HCT116 (cell line): ENCODE measurements around the gene INTS12. TPM values are rescaled to one million over a fixed set of nuclear protein-coding genes. Genes with fewer than 3 reads are reported as not detected.

Experiments
- ATAC-seq: fragments of 200-7000 bp; cut with Tn5 transposase; 2 replicates; pipeline ENCODE4 v1.9.1; 2020; ENCODE audit warnings: mild to moderate bottlenecking, moderate library complexity
- BruUV-seq: library from RNA; stranded (reverse); fragments of 400-500 nt; replicated peaks from 2 replicates; lab custom pipeline; 2021; lab: Mats Ljungman, UMichigan
- CTCF ChIA-PET: fragments of 300-600 bp; sonication (Branson Sonifier 250); formaldehyde crosslinking; loops from one replicate; lab custom pipeline; 2021; ENCODE audit warnings: antibody characterized with exemption; lab: Charles Lee
- POLR2A ChIA-PET: fragments of 300-600, 350-600 bp; sonication (Branson Sonifier 250); formaldehyde crosslinking; loops from one replicate; lab custom pipeline; 2021; ENCODE audit warnings: antibody characterized with exemption; lab: Charles Lee
- RAD21 ChIA-PET, 2 experiments: fragments of 300-600 bp; sonication (Branson Sonifier 250); formaldehyde crosslinking; loops; one replicate each; lab custom pipeline; 2023; ENCODE audit warnings: low total read pairs in 2 of 2; ENCODE audit not compliant: uncharacterized antibody in 2 of 2, unreplicated experiment in 2 of 2, low non-redundant PET in 1 of 2; lab: Charles Lee
- DNase-seq: peaks from one replicate; pipeline ENCODE4 v3.0.0-alpha.2; 2010; ENCODE audit warnings: low read depth, low spot score
- H2AFZ ChIP-seq: fragments of 200-600 bp; shearing (Covaris generic), sonication (generic); 2 replicates; pipeline ENCODE4 v1.6.1; 2017; ENCODE audit warnings: low read depth, mixed run types, mixed read lengths, antibody characterized with exemption, low read length; ENCODE audit not compliant: poor library complexity, severe bottlenecking
- H3K27ac ChIP-seq: 2 replicates; pipeline ENCODE4 v1.5.1; 2012; ENCODE audit warnings: low read depth, low read length
- H3K27me3 ChIP-seq: fragments of 200-600 bp; sonication (generic); 2 replicates; pipeline ENCODE4 v1.6.1; 2016; ENCODE audit warnings: mixed run types, low read length, mixed read lengths; ENCODE audit not compliant: insufficient read depth
- H3K36me3 ChIP-seq, 2 experiments: fragments of 200-500 bp in 1 of 2; fragments of 200-600 bp in 1 of 2; sonication (Bioruptor generic) in 1 of 2; sonication (generic) in 1 of 2; 2 replicates each; pipeline versions ENCODE4 v1.5.1 to v1.6.1; 2014 to 2016; ENCODE audit warnings: low read length in 2 of 2, inconsistent platforms in 1 of 2, mixed read lengths in 1 of 2, mixed run types in 1 of 2; ENCODE audit not compliant: insufficient read depth in 2 of 2, control insufficient read depth in 1 of 2
- H3K4me1 ChIP-seq, 2 experiments: fragments of 200-600 bp in 1 of 2; sonication (generic) in 1 of 2; 2 replicates each; pipeline versions ENCODE4 v1.5.1 to v1.6.1; 2012 to 2017; ENCODE audit warnings: low read length in 2 of 2, inconsistent platforms in 1 of 2, mild to moderate bottlenecking in 1 of 2, mixed read lengths in 1 of 2, mixed run types in 1 of 2, moderate library complexity in 1 of 2; ENCODE audit not compliant: insufficient read depth in 2 of 2, control insufficient read depth in 1 of 2
- H3K4me2 ChIP-seq: fragments of 200-600 bp; sonication (generic); 2 replicates; pipeline ENCODE4 v1.6.1; 2017; ENCODE audit warnings: mixed run types, low read length, mixed read lengths
- H3K4me3 ChIP-seq, 2 experiments: fragments of 200-600 bp in 1 of 2; sonication (generic) in 1 of 2; replicated peaks in 1 of 2; 2 replicates each; pipeline ENCODE4 v1.5.1; 2011 to 2016; ENCODE audit warnings: low read length in 2 of 2, control low read depth in 1 of 2, low read depth in 1 of 2, mild to moderate bottlenecking in 1 of 2, mixed read lengths in 1 of 2, mixed run types in 1 of 2
- H3K79me2 ChIP-seq: fragments of 200-600 bp; sonication (generic); 2 replicates; pipeline ENCODE4 v1.6.1; 2017; ENCODE audit warnings: mild to moderate bottlenecking, mixed run types, low read length, moderate library complexity, mixed read lengths; ENCODE audit not compliant: insufficient read depth
- H3K9ac ChIP-seq: fragments of 200-600 bp; sonication (generic); 2 replicates; pipeline ENCODE4 v1.6.1; 2016; ENCODE audit warnings: low read length, mixed read lengths
- H3K9me2 ChIP-seq: fragments of 200-600 bp; sonication (generic), shearing (Covaris generic); 2 replicates; pipeline ENCODE4 v1.6.1; 2017; ENCODE audit warnings: mixed run types, mild to moderate bottlenecking, moderate library complexity; ENCODE audit not compliant: insufficient read depth
- H3K9me3 ChIP-seq, 2 experiments: fragments of 200-500 bp in 1 of 2; fragments of 200-600 bp in 1 of 2; sonication (Bioruptor generic) in 1 of 2; sonication (generic) in 1 of 2; 2 replicates each; pipeline ENCODE4 v1.6.1; 2014 to 2017; ENCODE audit warnings: low read length in 2 of 2, mixed read lengths in 2 of 2, inconsistent platforms in 1 of 2, low read depth in 1 of 2, mild to moderate bottlenecking in 1 of 2, mixed run types in 1 of 2, moderate library complexity in 1 of 2; ENCODE audit not compliant: control insufficient read depth in 1 of 2, insufficient read depth in 1 of 2
- H4K20me1 ChIP-seq: fragments of 200-600 bp; sonication (generic), shearing (Covaris generic); 2 replicates; pipeline ENCODE4 v1.6.1; 2017; ENCODE audit warnings: mixed run types, mild to moderate bottlenecking, moderate library complexity; ENCODE audit not compliant: insufficient read depth
- CTCF ChIP-seq, 3 experiments: fragments of 200-600 bp in 1 of 3; sonication (generic) in 1 of 3; IDR thresholded peaks in 2 of 3; conservative IDR thresholded peaks in 1 of 3; 2 replicates each; pipeline ENCODE4 v1.5.1; 2012 to 2017; ENCODE audit warnings: low read depth in 2 of 3, low read length in 2 of 3, antibody characterized with exemption in 1 of 3, borderline replicate concordance in 1 of 3, control low read depth in 1 of 3, mild to moderate bottlenecking in 1 of 3, mixed read lengths in 1 of 3, mixed run types in 1 of 3, moderate library complexity in 1 of 3; ENCODE audit not compliant: insufficient read depth in 1 of 3
- ELF1 ChIP-seq: IDR thresholded peaks from 2 replicates; pipeline ENCODE4 v1.6.1; 2012; ENCODE audit warnings: low read depth, borderline replicate concordance
- EZH2 ChIP-seq: fragments of 200-600 bp; sonication (generic); IDR thresholded peaks from 2 replicates; pipeline ENCODE4 v1.6.1; 2017; ENCODE audit warnings: antibody characterized with exemption, mixed run types
- EZH2phosphoT487 ChIP-seq: fragments of 200-600 bp; IDR thresholded peaks from 2 replicates; pipeline ENCODE4 v1.6.1; 2018; ENCODE audit warnings: antibody characterized with exemption, borderline replicate concordance
- POLR2A ChIP-seq: IDR thresholded peaks from 2 replicates; pipeline ENCODE4 v1.7.0; 2011; ENCODE audit warnings: borderline replicate concordance; ENCODE audit not compliant: insufficient read depth, insufficient read length; ENCODE audit errors: extremely low read depth
- SIN3A ChIP-seq: IDR thresholded peaks from 2 replicates; pipeline ENCODE4 v1.6.1; 2012; ENCODE audit warnings: low read depth
- SRF ChIP-seq: IDR thresholded peaks from 2 replicates; pipeline ENCODE4 v1.6.1; 2012; ENCODE audit warnings: low read depth
- YY1 ChIP-seq: IDR thresholded peaks from 2 replicates; pipeline ENCODE4 v1.6.1; 2011; ENCODE audit warnings: low read length, low read depth, moderate library complexity, mild to moderate bottlenecking; ENCODE audit not compliant: insufficient replicate concordance; ENCODE audit errors: extremely low read depth
- ZNF274 ChIP-seq: fragments of 200-500 bp; sonication (Bioruptor generic); IDR thresholded peaks from 2 replicates; pipeline ENCODE4 v1.6.1; 2014; ENCODE audit warnings: mild to moderate bottlenecking, low read depth, low read length, inconsistent platforms
- intact Hi-C: fragments of 100-400 bp; cut with micrococcal nuclease; formaldehyde crosslinking; loops from 2 replicates; pipeline ENCODE4 v1.10.0; 2022
- total RNA-seq: library from RNA; stranded (reverse); gene quantifications from one replicate; pipeline ENCODE4 v1.2.1, GENCODE V29; 2021; ENCODE audit not compliant: unreplicated experiment

Gene INTS12
- total RNA-seq, 1 experiment from 2014 or later, result 18.5 TPM

- TF ChIP-seq CTCF (IDR thresholded peaks at IDR 0.05 in 2 of 3, conservative IDR thresholded peaks at IDR 0.05 in 1 of 3; ENCODE audit: borderline replicate concordance in 1 of 3, insufficient read depth in 1 of 3, low read depth in 2 of 3, low read length in 2 of 3), result no peak
Measured at GRCh38 chr4:105714071-105714521, 5.6 kb upstream of the INTS12 start (continued).

- no peak for TF ChIP-seq ELF1
- no peak for TF ChIP-seq POLR2A
- no peak for TF ChIP-seq ZNF274
- TF ChIP-seq SIN3A, result no peak
- TF ChIP-seq YY1, result no peak
- no peak for TF ChIP-seq EZH2phosphoT487
- TF ChIP-seq EZH2, result no peak
- TF ChIP-seq SRF, result no peak
- intact Hi-C loops, result no loop called here
- ChIA-PET CTCF (no interaction called here), POLR2A (no interaction called here), RAD21 (no interaction called here)
- Histone ChIP-seq H3K9ac (no peak overlapping the region), H3K4me1 (peaks cover 0 to 6% of the 10 kb centered on the region in 2 experiments; a peak in 2 of 4 replicates), H3K27ac (no peak overlapping the region), H3K79me2 (peaks cover 59% of the 10 kb centered on the region), H3K4me3 (no peak overlapping the region), H3K9me3 (no peaks in the 10 kb centered on the region), H4K20me1 (no peaks in the 10 kb centered on the region), H3K9me2 (no peaks in the 10 kb centered on the region), H3K36me3 (no peaks in the 10 kb centered on the region), H2AFZ (no peak overlapping the region), H3K27me3 (no peaks in the 10 kb centered on the region), H3K4me2 (no peak overlapping the region)
- no TSS peak for BruUV-seq
- DNase-seq, result no peak
- ATAC-seq, result no peak
Measured at GRCh38 chr4:105712766-105713165, 4.3 kb upstream of the INTS12 start.
